WTC11 (cell line): ENCODE results near the gene MDK. TPM values are rescaled to one million over a fixed set of nuclear protein-coding genes. Genes with fewer than 3 reads are reported as not detected.

ENCODE experiments used
- ATF2 ChIP-seq: sonication (generic); formaldehyde crosslinking; IDR thresholded peaks from 2 replicates; pipeline ENCODE4 v1.8.1; 2022; ENCODE audit warnings: low read depth, missing genetic modification reagents, borderline replicate concordance
- ATF3 ChIP-seq: sonication (generic); formaldehyde crosslinking; conservative IDR thresholded peaks from 2 replicates; pipeline ENCODE4 v1.8.1; 2022; ENCODE audit warnings: mild to moderate bottlenecking, missing genetic modification reagents
- E2F4 ChIP-seq: sonication (generic); formaldehyde crosslinking; IDR thresholded peaks from 2 replicates; pipeline ENCODE4 v1.8.1; 2022; ENCODE audit warnings: low read depth, mild to moderate bottlenecking, moderate library complexity, missing genetic modification reagents, borderline replicate concordance
- E2F5 ChIP-seq: sonication (generic); formaldehyde crosslinking; IDR thresholded peaks from 2 replicates; pipeline ENCODE4 v1.8.1; 2022; ENCODE audit warnings: mild to moderate bottlenecking, moderate library complexity, missing genetic modification reagents
- IRF2 ChIP-seq: sonication (generic); formaldehyde crosslinking; IDR thresholded peaks from 2 replicates; pipeline ENCODE4 v1.8.0; 2022; ENCODE audit warnings: low read depth, missing genetic modification reagents, borderline replicate concordance
- JUN ChIP-seq: sonication (generic); formaldehyde crosslinking; IDR thresholded peaks from 2 replicates; pipeline ENCODE4 v1.8.0; 2023; ENCODE audit warnings: mild to moderate bottlenecking, missing genetic modification reagents
- NFATC4 ChIP-seq: fragments of 250-450 bp; sonication (Bioruptor Pico); IDR thresholded peaks from 2 replicates; pipeline ENCODE4 v1.9.0; 2021; ENCODE audit warnings: mild to moderate bottlenecking
- SMAD4 ChIP-seq: sonication (generic); formaldehyde crosslinking; IDR thresholded peaks from 2 replicates; pipeline ENCODE4 v1.8.0; 2022; ENCODE audit warnings: mild to moderate bottlenecking, missing genetic modification reagents
- SOX15 ChIP-seq: fragments of 250-450 bp; sonication (Bioruptor Pico); IDR thresholded peaks from 2 replicates; pipeline ENCODE4 v1.9.0; 2021; ENCODE audit warnings: mild to moderate bottlenecking
- TCF7 ChIP-seq: sonication (generic); formaldehyde crosslinking; IDR thresholded peaks from 2 replicates; pipeline ENCODE4 v1.8.0; 2022; ENCODE audit warnings: mild to moderate bottlenecking, low read depth, missing genetic modification reagents, moderate library complexity
- TP53 ChIP-seq: sonication (generic); formaldehyde crosslinking; IDR thresholded peaks from 2 replicates; pipeline ENCODE4 v1.8.1; 2023; ENCODE audit warnings: mild to moderate bottlenecking, missing genetic modification reagents
- ZBTB21 ChIP-seq: sonication (generic); formaldehyde crosslinking; IDR thresholded peaks from 2 replicates; pipeline ENCODE4 v1.8.1; 2023; ENCODE audit warnings: mild to moderate bottlenecking, missing genetic modification reagents, borderline replicate concordance
- ZNF219 ChIP-seq: sonication (generic); formaldehyde crosslinking; IDR thresholded peaks from 2 replicates; pipeline ENCODE4 v1.8.0; 2023; ENCODE audit warnings: missing genetic modification reagents, mild to moderate bottlenecking, borderline replicate concordance
- ZNF423 ChIP-seq: fragments of 250-450 bp; sonication (Bioruptor Pico); IDR thresholded peaks from 2 replicates; pipeline ENCODE4 v2.1.2; 2022; ENCODE audit warnings: mild to moderate bottlenecking, moderate library complexity
- ZNF671 ChIP-seq: fragments of 250-450 bp; sonication (Bioruptor Pico); IDR thresholded peaks from 2 replicates; pipeline ENCODE4 v1.8.0; 2021; ENCODE audit warnings: mild to moderate bottlenecking
- total RNA-seq: library from RNA; stranded (reverse); gene quantifications from 3 replicates; pipeline ENCODE4 v1.2.3, GENCODE V29; 2021
- TF ChIP-seq, protein P1 (sequence below): fragments of 200-600 bp; IDR thresholded peaks from 2 replicates; pipeline ENCODE4 v1.8.0; 2022; ENCODE audit warnings: antibody characterized with exemption
- TF ChIP-seq, protein P2 (sequence below): sonication (generic); formaldehyde crosslinking; IDR thresholded peaks from 2 replicates; pipeline ENCODE4 v1.8.1; 2023; ENCODE audit warnings: mild to moderate bottlenecking, missing genetic modification reagents, moderate library complexity
- TF ChIP-seq, protein P3 (sequence below): sonication (generic); formaldehyde crosslinking; conservative IDR thresholded peaks from 2 replicates; pipeline ENCODE4 v1.8.1; 2023; ENCODE audit warnings: mild to moderate bottlenecking, low read depth, missing genetic modification reagents, moderate library complexity
- TF ChIP-seq, protein P4 (sequence below): sonication (generic); formaldehyde crosslinking; IDR thresholded peaks from 2 replicates; pipeline ENCODE4 v1.8.1; 2023; ENCODE audit warnings: mild to moderate bottlenecking, missing genetic modification reagents
- TF ChIP-seq, protein P5 (sequence below): sonication (generic); formaldehyde crosslinking; IDR thresholded peaks from 2 replicates; pipeline ENCODE4 v1.8.1; 2023; ENCODE audit warnings: mild to moderate bottlenecking, missing genetic modification reagents
- TF ChIP-seq, protein P6 (sequence below): sonication (generic); formaldehyde crosslinking; IDR thresholded peaks from 2 replicates; pipeline ENCODE4 v1.8.0; 2022; ENCODE audit warnings: mild to moderate bottlenecking, missing genetic modification reagents
- TF ChIP-seq, protein P7 (sequence below): sonication (generic); formaldehyde crosslinking; IDR thresholded peaks from 2 replicates; pipeline ENCODE4 v1.8.1; 2022; ENCODE audit warnings: mild to moderate bottlenecking, missing genetic modification reagents, moderate library complexity, borderline replicate concordance

MDK gene
- total RNA-seq, 1 experiment from 2014 or later, result 560 TPM

GRCh38 chr11:46332568-46333393, 48.7 kb upstream of the MDK start (continued):
- TF ChIP-seq IRF2 (CRISPR knock-in tag) (no peak), ATF3 (CRISPR knock-in tag) (no peak), ATF2 (CRISPR knock-in tag) (no peak), TP53 (no peak), TCF7 (CRISPR knock-in tag) (no peak), E2F4 (CRISPR knock-in tag) (no peak), E2F5 (CRISPR knock-in tag) (peak; percentile 25; the same call in 1 of the 2 replicates), JUN (CRISPR knock-in tag) (no peak), SMAD4 (CRISPR knock-in tag) (no peak), ZNF671 (CRISPR knock-in tag) (no peak), ZBTB21 (CRISPR knock-in tag) (no peak), ZNF219 (CRISPR knock-in tag) (0 out of 2 replicates have a peak, but pooled peaks have one; percentile 6), NFATC4 (CRISPR knock-in tag) (no peak), ZNF423 (CRISPR knock-in tag) (peak; percentile 19; the same call in 1 of the 2 replicates), SOX15 (CRISPR knock-in tag) (no peak)
- TF ChIP-seq, protein P1, sequence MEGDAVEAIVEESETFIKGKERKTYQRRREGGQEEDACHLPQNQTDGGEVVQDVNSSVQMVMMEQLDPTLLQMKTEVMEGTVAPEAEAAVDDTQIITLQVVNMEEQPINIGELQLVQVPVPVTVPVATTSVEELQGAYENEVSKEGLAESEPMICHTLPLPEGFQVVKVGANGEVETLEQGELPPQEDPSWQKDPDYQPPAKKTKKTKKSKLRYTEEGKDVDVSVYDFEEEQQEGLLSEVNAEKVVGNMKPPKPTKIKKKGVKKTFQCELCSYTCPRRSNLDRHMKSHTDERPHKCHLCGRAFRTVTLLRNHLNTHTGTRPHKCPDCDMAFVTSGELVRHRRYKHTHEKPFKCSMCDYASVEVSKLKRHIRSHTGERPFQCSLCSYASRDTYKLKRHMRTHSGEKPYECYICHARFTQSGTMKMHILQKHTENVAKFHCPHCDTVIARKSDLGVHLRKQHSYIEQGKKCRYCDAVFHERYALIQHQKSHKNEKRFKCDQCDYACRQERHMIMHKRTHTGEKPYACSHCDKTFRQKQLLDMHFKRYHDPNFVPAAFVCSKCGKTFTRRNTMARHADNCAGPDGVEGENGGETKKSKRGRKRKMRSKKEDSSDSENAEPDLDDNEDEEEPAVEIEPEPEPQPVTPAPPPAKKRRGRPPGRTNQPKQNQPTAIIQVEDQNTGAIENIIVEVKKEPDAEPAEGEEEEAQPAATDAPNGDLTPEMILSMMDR, result no peak
- TF ChIP-seq, protein P2, sequence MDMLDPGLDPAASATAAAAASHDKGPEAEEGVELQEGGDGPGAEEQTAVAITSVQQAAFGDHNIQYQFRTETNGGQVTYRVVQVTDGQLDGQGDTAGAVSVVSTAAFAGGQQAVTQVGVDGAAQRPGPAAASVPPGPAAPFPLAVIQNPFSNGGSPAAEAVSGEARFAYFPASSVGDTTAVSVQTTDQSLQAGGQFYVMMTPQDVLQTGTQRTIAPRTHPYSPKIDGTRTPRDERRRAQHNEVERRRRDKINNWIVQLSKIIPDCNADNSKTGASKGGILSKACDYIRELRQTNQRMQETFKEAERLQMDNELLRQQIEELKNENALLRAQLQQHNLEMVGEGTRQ (CRISPR knock-in tag), result 0 out of 2 replicates have a peak, but pooled peaks have one; percentile 11
- TF ChIP-seq, protein P3, sequence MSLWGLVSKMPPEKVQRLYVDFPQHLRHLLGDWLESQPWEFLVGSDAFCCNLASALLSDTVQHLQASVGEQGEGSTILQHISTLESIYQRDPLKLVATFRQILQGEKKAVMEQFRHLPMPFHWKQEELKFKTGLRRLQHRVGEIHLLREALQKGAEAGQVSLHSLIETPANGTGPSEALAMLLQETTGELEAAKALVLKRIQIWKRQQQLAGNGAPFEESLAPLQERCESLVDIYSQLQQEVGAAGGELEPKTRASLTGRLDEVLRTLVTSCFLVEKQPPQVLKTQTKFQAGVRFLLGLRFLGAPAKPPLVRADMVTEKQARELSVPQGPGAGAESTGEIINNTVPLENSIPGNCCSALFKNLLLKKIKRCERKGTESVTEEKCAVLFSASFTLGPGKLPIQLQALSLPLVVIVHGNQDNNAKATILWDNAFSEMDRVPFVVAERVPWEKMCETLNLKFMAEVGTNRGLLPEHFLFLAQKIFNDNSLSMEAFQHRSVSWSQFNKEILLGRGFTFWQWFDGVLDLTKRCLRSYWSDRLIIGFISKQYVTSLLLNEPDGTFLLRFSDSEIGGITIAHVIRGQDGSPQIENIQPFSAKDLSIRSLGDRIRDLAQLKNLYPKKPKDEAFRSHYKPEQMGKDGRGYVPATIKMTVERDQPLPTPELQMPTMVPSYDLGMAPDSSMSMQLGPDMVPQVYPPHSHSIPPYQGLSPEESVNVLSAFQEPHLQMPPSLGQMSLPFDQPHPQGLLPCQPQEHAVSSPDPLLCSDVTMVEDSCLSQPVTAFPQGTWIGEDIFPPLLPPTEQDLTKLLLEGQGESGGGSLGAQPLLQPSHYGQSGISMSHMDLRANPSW, result no peak
- TF ChIP-seq, protein P4, sequence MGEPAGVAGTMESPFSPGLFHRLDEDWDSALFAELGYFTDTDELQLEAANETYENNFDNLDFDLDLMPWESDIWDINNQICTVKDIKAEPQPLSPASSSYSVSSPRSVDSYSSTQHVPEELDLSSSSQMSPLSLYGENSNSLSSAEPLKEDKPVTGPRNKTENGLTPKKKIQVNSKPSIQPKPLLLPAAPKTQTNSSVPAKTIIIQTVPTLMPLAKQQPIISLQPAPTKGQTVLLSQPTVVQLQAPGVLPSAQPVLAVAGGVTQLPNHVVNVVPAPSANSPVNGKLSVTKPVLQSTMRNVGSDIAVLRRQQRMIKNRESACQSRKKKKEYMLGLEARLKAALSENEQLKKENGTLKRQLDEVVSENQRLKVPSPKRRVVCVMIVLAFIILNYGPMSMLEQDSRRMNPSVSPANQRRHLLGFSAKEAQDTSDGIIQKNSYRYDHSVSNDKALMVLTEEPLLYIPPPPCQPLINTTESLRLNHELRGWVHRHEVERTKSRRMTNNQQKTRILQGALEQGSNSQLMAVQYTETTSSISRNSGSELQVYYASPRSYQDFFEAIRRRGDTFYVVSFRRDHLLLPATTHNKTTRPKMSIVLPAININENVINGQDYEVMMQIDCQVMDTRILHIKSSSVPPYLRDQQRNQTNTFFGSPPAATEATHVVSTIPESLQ (CRISPR knock-in tag), result no peak
- TF ChIP-seq, protein P5, sequence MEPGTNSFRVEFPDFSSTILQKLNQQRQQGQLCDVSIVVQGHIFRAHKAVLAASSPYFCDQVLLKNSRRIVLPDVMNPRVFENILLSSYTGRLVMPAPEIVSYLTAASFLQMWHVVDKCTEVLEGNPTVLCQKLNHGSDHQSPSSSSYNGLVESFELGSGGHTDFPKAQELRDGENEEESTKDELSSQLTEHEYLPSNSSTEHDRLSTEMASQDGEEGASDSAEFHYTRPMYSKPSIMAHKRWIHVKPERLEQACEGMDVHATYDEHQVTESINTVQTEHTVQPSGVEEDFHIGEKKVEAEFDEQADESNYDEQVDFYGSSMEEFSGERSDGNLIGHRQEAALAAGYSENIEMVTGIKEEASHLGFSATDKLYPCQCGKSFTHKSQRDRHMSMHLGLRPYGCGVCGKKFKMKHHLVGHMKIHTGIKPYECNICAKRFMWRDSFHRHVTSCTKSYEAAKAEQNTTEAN (CRISPR knock-in tag), result no peak
- TF ChIP-seq, protein P6, sequence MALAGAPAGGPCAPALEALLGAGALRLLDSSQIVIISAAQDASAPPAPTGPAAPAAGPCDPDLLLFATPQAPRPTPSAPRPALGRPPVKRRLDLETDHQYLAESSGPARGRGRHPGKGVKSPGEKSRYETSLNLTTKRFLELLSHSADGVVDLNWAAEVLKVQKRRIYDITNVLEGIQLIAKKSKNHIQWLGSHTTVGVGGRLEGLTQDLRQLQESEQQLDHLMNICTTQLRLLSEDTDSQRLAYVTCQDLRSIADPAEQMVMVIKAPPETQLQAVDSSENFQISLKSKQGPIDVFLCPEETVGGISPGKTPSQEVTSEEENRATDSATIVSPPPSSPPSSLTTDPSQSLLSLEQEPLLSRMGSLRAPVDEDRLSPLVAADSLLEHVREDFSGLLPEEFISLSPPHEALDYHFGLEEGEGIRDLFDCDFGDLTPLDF (CRISPR knock-in tag), result no peak
- TF ChIP-seq, protein P7, sequence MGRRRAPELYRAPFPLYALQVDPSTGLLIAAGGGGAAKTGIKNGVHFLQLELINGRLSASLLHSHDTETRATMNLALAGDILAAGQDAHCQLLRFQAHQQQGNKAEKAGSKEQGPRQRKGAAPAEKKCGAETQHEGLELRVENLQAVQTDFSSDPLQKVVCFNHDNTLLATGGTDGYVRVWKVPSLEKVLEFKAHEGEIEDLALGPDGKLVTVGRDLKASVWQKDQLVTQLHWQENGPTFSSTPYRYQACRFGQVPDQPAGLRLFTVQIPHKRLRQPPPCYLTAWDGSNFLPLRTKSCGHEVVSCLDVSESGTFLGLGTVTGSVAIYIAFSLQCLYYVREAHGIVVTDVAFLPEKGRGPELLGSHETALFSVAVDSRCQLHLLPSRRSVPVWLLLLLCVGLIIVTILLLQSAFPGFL (CRISPR knock-in tag), result no peak
